IPS DF 4.7 (cell line): Measurements from ENCODE around the gene MICA.
"Not testable (repeated sequence)": the region's sequence is repeated elsewhere in the genome, so short reads cannot be mapped to it uniquely, and the experiment has no call there.

Source experiments
- DNase-seq: peaks from one replicate; pipeline ENCODE4 v3.0.0-alpha.2; 2013; ENCODE audit warnings: low spot score; ENCODE audit errors: extremely low read depth

The MICA gene

DNA sequence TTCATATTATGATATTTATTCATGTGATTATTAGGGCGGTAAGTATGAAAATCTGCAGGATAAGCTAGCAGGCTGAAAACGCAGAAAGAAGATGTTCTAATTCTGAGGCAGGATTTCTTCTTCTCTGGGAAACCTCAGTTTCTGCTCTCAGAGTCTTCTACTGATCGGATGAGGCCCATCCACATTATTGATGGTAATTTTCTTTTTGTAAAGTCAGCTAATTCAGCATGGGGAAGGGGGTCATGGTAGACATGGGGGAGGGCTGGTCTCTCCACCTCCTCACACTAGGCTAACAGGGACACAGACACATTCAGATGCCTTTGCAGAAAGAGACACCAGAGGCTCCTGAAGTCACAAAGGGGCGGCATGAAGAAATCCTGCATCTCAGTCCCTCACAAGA, 21.7 kb upstream of the MICA start:
- DNase-seq = no peak

GRCh38 chr6:31383149-31383548, 20.2 kb upstream of the MICA start:
- no peak for DNase-seq

- no peak for DNase-seq
Measured at GRCh38 chr6:31385041-31385440, 18.4 kb upstream of the MICA start.

DNA sequence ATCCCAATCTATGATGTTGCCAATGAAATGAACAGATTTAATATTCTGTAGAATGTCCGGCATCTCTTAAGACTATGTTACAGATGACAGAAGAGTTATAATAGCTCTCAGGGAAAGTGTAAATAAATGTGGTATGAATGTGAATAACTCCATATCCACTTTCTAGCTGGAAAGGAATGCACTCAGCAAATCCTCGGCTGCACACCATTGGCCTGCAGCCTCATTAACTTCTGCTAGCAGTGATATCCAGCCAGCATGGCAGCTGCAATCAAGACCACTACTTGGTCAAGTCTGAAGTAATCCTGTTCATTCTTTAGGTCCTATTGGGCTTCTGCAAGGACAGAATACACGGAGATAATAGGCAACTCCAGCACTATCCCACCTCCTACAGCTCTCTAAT, 17.3 kb upstream of the MICA start:
- DNase-seq = no peak

DNA sequence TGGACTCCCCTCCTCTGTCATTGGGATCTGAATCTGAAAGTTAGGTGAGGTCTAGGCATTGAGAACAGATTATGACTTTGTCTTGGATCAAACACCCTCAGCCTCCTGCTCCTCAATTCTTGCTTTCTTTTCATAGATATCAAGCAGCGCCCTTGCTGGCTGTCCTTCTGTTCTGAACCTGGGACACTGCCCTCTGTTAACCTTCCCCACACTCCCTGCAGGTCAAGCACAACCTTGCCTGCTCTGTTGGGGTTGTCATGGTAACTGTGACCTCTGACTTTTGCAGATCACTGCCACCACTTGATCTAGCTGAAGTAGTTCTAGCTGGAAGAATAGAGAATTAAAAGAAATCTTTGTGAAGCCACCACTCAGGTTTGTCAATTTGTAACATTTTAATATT, 16.4 kb upstream of the MICA start:
- DNase-seq = no peak

- not testable (repeated sequence) for DNase-seq
Measured at GRCh38 chr6:31388916-31389801, 14.2 kb upstream of the MICA start.

DNA sequence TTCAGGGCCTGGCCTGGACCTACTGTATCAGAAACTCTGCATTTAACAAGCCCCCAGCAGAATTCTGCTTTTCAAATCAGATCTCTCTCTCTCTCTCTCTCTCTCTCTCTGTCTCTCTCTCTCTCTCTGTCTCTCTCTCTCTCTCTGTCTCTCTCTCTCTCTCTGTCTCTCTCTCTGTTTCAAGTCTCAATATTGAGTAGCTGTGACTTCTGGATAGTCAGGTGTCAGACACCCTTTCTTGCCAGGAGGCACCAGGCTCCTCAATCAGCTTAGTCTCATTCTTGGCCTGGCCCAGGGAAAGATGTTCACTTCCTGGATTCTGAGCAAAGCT, 13.6 kb upstream of the MICA start:
- DNase-seq = not testable (repeated sequence)

DNA sequence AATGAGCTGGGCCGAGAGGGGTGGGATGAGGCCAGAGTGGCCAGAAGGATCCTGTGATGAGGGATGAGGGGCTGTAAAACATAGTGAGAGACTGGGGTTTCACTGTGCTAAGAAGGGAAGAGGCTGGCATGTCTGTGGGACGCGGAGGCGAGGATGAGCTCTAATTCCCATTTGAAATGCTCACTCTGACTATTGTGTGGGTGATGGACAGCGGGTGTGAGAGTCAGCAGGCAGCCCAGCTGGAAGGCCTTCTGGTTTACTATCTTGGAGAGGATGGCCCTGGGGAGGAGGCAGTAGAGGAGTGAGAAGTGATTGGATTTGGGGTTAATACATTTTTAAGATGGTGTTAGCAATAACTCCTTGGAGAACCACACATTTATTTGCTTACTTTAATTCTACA, 9.5 kb upstream of the MICA start:
- DNase-seq = no peak

DNA sequence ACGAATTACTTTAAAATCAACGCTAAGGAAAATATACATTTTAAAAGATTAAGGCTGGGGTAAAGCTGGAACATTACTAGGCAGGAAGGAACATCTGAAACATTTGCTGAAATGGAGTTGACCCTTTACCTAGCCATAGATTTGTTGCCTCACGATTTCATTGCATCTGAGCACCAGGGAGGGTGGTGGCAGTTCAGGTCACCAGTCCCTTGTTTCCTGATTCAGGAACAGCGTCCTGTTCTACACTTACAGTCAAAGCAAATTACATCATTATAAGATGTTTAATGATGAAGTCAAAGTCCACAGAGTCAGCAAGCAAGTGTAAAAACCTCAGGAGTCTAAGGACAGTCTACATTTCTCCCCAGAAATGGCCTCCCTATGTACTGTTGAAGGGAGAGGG, 9.0 kb upstream of the MICA start:
- DNase-seq = no peak

DNA sequence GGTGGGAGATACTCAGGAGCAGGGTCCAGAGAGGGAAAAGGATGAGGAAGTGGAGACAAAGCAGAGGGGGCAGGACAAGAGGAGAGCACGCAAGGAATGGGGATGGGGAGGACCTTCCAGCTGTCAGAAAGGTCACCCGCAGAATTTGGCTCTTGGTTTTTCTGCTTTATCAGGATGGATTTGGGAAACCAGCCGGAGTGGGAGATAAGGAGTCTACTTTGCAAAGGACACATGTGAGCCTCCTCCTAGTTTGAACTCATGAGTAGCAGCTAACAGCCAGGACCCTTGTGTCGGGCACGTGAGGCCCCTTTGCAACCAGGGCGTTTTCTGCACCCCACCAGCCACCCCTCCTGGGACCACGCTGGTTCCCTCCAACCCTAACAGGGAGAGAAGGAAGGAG, 7.6 kb upstream of the MICA start:
- no peak for DNase-seq

DNA sequence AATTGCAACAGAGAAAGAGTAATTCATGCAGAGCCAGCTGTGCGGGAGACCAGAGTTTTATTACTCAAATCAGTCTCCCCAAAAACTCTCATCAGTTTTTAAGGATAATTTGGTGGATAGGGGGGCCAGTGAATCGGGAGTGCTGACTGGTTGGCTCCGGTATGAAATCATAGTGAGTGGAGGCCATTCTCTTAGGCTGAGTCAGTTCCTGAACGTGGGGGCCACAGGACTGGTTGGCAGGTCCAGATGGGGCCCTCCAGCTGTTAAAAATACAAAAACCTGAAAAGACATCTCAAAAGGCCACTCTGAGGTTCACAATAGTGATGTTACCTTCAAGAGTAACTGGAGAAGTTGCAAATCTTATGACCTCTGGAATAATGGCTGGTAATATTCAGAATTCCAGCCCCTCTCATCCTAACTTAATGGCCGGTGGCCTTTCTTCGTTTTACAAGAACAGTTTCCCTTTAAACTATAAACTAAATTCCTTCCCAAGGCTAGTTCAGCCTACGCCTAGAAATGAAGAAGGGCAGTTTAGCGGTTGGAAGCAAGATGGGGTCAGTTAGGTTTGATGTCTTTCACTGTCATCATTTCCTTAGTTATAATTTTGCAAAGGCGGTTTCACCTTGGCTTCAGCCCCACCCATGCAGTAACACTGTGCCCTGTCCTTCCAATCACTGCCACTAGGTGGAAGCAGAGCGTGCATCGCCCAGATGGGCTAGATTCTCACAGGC, 6.8 kb upstream of the MICA start:
- DNase-seq = no peak

DNA sequence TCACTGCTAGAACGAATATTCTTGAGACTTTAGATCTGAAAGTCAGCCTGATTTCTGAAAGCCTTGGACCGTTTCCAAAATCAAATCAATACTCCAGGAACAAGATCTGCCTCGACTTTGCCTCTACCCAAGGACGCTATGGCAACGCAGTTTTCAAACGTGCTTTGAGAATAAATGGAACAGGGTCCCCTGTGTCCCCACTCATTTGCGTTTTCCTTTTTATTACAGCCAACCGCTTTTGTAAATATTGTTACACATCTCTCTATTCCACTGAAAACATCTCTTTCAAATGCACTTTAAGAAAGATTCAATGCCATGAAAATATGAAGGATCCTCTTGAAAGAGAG, 6.3 kb upstream of the MICA start:
- DNase-seq = not testable (repeated sequence)

DNA sequence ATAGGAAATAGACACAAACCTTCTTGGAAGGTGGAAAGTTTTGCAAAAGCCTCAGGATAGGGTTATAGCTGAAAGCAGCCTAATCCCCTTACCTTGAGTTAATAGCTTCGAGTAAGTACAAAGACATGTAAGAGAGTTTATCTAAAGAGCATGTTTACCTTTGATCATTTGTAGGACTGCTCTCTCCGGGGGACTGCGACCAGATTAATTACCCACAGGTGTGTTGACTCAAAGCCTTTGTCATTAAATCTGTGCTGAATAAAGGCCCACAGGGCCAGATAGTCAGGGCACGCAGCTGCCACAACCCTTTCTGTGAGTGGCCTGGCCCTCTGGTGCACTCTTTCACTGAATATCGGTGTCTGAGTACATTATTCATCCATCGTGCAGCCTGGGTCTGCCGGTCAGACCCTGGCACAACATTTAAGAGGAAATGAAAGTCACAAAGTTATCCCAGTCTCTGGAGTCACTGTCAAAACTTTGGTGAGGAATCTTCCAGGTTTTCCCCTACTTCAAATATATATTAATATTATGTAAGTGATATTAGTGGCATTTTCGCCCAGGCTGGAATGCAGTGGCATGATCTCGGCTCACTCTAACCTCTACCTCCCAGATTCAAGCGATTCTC, 5.4 kb upstream of the MICA start:
- DNase-seq = no peak

- no peak for DNase-seq
Measured at GRCh38 chr6:31399589-31400466, 3.6 kb upstream of the MICA start.

- no peak for DNase-seq
Measured at GRCh38 chr6:31400467-31401289, 2.7 kb upstream of the MICA start.

DNA sequence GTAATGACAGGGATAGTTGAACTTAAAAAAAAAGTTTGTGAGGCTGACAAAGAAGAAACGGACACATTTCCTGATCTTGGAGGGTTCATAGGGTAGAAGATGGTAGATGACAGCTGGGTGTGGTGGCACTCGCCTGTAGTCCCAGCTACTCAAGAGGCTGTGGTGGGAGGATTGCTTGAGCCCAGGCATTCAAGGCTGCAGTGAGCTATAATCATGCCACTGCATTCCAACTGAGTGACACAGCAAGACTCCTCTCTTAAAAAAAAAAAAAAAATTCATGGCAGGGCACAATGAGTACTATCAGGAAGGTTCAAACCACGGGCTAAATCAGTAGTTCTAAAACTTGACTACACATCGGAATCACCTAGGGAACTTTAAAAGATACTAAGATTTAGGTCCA, 2.0 kb upstream of the MICA start:
- no peak for DNase-seq

DNA sequence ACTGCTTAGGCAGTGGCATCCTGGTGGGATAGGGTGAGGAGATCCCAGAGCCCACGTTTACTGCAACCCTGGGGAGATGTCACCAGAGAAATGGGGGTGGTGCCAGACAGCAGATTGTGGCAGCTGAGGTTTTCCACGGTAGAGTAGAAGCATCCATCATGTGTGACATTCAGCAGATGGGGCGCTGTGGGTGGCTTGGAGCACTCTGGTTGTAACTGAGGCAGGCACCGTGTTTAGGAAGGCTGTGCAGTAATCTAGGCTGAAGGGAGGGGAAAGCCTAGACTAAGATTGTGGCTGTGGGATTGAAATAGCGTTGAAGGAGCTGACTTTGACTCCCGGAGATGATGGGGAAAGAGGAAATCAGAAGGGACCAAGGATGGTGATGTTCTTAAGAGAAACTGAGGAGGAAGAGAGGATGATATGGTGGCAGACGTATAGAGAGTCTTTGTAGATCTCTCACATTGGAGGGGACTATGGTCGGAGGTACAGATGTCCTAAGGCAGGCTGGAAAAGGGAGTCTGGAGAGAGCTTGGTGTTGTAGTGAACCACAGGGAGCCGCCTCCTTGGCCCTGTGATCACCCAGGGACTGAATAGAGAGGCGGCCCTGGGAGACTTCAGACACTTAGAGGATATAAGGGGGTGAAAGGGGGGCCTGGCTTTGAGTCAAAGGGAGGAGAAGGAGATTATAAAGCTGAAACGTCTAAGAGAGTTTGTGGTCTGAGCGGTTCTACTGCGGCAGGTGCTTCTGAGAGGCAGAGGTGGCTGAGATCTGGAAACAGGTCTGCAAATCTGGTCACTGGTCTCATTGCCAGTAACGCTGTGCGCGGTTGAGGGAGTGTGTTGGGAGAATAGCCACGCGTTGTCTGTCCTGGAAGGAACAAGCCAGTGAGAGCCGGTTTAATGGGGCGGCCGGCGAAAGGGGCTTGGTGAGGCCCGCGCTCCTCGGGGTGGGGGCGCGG, 792 bp upstream of the MICA start:
- DNase-seq = no peak

- DNase-seq = not testable (repeated sequence)
Measured at GRCh38 chr6:31404061-31404364, 618 bp downstream of the MICA start.

DNA sequence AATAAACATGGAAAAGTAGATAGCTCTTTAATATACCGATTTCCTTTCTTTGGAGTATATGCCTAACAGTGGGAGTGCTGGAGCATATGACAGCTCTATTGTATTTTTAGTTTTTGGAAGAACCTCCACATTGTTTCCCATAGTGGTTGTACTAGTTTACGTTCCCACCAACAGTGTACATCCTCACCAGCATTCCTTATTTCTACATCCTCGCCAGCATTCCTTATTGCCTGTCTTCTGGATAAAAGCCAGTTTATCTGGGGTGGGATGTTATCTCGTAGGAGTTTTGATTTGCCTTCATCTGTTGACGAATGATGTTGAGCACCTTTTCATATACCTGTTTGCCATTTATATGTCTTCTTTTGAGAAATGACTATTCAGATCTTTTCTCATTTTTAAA, 2.6 kb downstream of the MICA start:
- no peak for DNase-seq

- DNase-seq = no peak
Measured at GRCh38 chr6:31407699-31408098, 4.3 kb downstream of the MICA start.
